ENCODE data around the gene DNAH10. TPM values are rescaled to one million over a fixed set of nuclear protein-coding genes. Genes with fewer than 3 reads are reported as not detected.

DNAH10 gene
- total RNA-seq, 1 donor from 2014 or later = not detected

DNA sequence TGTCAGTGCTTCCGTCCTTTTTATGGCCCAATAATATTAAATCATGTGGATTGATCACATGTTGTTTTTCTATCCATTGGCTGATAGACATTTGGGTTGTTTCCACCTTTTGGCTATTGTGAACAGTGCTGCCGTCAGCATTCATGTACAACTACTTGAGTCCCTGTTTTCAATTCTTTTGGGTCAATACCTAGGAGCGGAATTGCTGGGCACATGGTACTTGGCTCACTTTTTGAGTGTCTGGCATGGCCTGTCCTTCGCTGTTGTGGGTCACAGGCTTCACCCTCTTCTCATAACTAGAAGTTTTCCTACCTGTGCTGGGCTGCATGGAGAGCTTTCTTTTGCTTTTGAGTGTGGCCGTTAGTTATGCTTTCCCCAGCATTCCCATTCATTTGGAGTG, 72.7 kb downstream of the DNAH10 start:
- no peak for DNase-seq (ENCODE audit: low spot score in 2 of 2)
- TF ChIP-seq, protein P1, sequence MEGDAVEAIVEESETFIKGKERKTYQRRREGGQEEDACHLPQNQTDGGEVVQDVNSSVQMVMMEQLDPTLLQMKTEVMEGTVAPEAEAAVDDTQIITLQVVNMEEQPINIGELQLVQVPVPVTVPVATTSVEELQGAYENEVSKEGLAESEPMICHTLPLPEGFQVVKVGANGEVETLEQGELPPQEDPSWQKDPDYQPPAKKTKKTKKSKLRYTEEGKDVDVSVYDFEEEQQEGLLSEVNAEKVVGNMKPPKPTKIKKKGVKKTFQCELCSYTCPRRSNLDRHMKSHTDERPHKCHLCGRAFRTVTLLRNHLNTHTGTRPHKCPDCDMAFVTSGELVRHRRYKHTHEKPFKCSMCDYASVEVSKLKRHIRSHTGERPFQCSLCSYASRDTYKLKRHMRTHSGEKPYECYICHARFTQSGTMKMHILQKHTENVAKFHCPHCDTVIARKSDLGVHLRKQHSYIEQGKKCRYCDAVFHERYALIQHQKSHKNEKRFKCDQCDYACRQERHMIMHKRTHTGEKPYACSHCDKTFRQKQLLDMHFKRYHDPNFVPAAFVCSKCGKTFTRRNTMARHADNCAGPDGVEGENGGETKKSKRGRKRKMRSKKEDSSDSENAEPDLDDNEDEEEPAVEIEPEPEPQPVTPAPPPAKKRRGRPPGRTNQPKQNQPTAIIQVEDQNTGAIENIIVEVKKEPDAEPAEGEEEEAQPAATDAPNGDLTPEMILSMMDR (IDR thresholded peaks at IDR 0.05) = no peak
- intact Hi-C loops (cut with DNase I) = no loop called here

DNA sequence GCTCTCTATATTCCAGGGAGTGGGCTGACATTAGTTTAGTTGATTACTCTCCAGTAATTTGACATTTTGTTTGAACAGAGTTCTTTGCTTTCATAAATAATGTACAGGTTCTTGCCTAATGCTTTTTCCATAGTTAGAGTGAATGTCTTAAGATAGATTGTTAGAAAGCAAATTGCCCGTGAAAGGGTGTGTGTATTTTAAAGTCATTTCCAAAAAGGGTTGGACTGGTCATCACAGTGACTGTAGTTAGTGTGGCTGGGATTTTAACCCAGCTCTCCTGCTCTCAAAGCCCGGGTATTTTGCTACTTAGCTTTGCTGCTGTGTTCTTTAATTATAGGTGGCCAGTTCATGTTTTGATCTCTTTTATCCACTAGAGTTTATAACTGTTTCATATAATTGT, 74.2 kb downstream of the DNAH10 start:
- no peak overlapping the region for H3K27ac ChIP-seq
- no peaks in the 10 kb centered on the region for H3K4me1 ChIP-seq
- H3K27me3 ChIP-seq = no peaks in the 10 kb centered on the region
- DNase-seq (ENCODE audit: low spot score in 2 of 2) = no peak
- no peak overlapping the region for H3K4me3 ChIP-seq
- TF ChIP-seq, protein P1 (IDR thresholded peaks at IDR 0.05) = no peak
- H3K36me3 ChIP-seq = no peaks in the 10 kb centered on the region
- intact Hi-C loops (cut with DNase I) = no loop called here
- no peaks in the 10 kb centered on the region for H3K9me3 ChIP-seq

More for the DNA sequence above, 72.7 kb downstream of the DNAH10 start:
- no peaks in the 10 kb centered on the region for H3K9me3 ChIP-seq
- H3K4me3 ChIP-seq = no peak overlapping the region
- no peak overlapping the region for H3K27ac ChIP-seq
- no peaks in the 10 kb centered on the region for H3K27me3 ChIP-seq
- H3K36me3 ChIP-seq = no peaks in the 10 kb centered on the region
- H3K4me1 ChIP-seq = no peaks in the 10 kb centered on the region

DNA sequence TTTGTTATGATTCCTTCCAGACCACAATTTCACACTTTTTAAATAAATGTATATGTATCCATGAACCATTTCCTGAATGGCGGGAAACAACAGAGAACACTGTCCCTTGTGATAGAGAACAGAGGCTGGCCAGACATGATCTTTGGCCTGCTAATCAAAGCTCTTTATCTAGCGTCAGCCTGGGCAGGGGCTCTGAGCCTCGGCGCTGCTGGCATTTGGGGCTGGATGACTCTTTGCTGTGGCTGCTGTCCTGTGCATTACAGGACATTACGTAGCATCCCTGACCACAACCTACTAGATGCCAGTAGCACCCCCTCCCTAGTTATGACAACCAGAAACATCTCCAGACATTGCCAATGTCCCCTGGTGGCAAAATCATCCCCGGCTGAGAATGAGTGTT, 77.7 kb downstream of the DNAH10 start:
- intact Hi-C loops (cut with DNase I) = no loop called here
- no peak overlapping the region for H3K27ac ChIP-seq
- H3K4me3 ChIP-seq = no peak overlapping the region
- DNase-seq (ENCODE audit: low spot score in 2 of 2) = no peak
- TF ChIP-seq, protein P1 (IDR thresholded peaks at IDR 0.05) = no peak
- H3K9me3 ChIP-seq = no peaks in the 10 kb centered on the region
- no peaks in the 10 kb centered on the region for H3K36me3 ChIP-seq
- no peaks in the 10 kb centered on the region for H3K4me1 ChIP-seq
- H3K27me3 ChIP-seq = no peaks in the 10 kb centered on the region

DNA sequence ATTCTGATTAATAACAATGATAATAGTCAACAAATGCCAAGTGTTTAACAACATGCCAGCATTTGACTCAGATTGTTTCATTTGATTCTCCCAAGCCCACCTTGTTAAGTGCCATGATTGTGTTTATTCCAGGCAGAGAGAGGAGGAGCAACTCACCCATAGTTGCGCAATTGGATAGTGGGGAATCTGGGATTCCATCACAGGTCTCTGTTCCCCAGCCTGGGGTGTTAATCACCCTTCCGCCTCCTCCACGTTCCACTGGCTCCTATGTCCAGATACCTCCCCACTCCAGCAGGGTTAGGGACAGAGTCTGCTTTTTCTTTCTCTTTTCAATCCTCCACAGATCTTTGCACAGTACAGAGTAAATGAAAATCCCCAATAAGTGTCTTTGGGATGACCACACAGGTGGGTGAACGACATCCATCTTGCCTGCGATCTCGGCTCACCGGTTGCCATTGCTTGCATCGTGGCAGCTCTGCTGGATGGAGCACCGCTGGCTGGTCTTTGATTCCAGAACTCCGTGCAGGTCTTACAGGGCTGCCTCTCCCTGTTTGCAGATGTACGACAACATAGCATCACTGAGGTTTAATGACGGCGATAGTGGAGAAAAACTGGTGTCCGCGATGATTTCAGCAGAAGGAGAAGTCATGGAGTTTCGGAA, 78.8 kb downstream of the DNAH10 start:
- Histone ChIP-seq H3K36me3 (no peaks in the 10 kb centered on the region), H3K27ac (no peak overlapping the region), H3K9me3 (no peaks in the 10 kb centered on the region), H3K4me1 (no peaks in the 10 kb centered on the region), H3K27me3 (no peaks in the 10 kb centered on the region), H3K4me3 (no peak overlapping the region)
- no peak for DNase-seq (ENCODE audit: low spot score in 2 of 2)
- TF ChIP-seq, protein P1 (IDR thresholded peaks at IDR 0.05) = no peak
- intact Hi-C loops (cut with DNase I) = no loop called here

DNA sequence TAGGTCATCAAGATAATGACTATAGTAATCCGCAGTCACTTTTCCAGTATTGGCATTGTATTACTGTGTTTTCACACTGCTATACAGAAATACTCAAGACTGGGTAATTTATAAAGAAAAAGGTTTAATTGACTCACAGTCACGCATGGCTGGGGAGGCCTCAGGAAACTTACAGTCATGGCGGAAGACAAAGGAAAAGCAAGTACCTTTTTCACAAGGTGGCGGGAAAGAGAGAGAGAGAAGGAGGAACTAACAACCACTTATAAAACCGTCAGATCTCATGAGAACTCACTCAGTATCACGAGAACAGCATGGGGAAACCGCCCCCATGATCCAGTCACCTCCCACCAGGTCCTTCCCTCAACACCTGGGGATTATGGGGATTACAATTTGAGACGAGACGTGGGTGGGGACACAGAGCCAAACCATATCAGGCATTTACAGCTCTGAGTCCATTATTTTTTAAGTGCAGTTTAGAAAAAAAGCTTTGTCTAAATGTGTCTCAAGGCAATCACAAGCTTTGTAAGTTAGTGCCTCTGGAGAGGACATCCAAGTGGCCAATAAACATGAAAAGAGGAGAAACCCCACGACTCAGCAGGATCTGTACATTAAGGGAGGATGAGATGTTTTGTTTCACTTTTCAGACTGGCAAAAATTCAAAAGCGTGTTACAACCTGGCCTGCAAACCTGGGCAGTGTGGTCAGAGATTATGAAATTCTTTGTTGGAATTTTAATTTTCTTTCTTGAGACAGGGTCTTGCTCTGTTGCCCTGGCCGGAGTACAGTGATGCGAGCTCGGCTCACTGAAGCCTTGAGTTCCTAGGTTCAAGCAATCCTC, 82.0 kb downstream of the DNAH10 start:
- Histone ChIP-seq H3K27ac (no peak overlapping the region), H3K4me3 (no peak overlapping the region), H3K36me3 (no peaks in the 10 kb centered on the region), H3K27me3 (no peaks in the 10 kb centered on the region), H3K4me1 (no peaks in the 10 kb centered on the region), H3K9me3 (no peaks in the 10 kb centered on the region)
- TF ChIP-seq, protein P1 (IDR thresholded peaks at IDR 0.05) = no peak
- intact Hi-C loops (cut with DNase I) = no loop called here
- no peak for DNase-seq (ENCODE audit: low spot score in 2 of 2)
